Kidney glomerular epithelial cell (primary cell): Measurements from ENCODE around the gene DDRGK1.
A peak's percentile ranks its signal among the peaks of the same experiment; 100 is the strongest.

ENCODE experiments used
- DNase-seq: peaks from one replicate; lab custom pipeline; 2025; lab: John Stamatoyannopoulos, UW

DDRGK1 gene

GRCh38 chr20:3204124-3204794, at the start of gene DDRGK1:
Gene DDRGK1, minus strand, starts transcription at chr20:3204682. Its CDS starts 55 bp downstream, at chr20:3204627.
- DNase-seq: peak; percentile 80

GRCh38 chr20:3251806-3252205, 47.3 kb upstream of the DDRGK1 start:
- no peak for DNase-seq

- no peak for DNase-seq
Observed at GRCh38 chr20:3250091-3250504, 45.6 kb upstream of the DDRGK1 start.

GRCh38 chr20:3248993-3249347, 44.5 kb upstream of the DDRGK1 start:
- DNase-seq: no peak

GRCh38 chr20:3248167-3248992, 43.9 kb upstream of the DDRGK1 start:
- no peak for DNase-seq

GRCh38 chr20:3247638-3248037, 43.2 kb upstream of the DDRGK1 start:
- no peak for DNase-seq

GRCh38 chr20:3246682-3247081, 42.2 kb upstream of the DDRGK1 start:
- no peak for DNase-seq

GRCh38 chr20:3245711-3246110, 41.2 kb upstream of the DDRGK1 start:
- DNase-seq: no peak

GRCh38 chr20:3245156-3245555, 40.7 kb upstream of the DDRGK1 start:
- DNase-seq: no peak

- no peak for DNase-seq
Observed at GRCh38 chr20:3244613-3245012, 40.1 kb upstream of the DDRGK1 start.

GRCh38 chr20:3243718-3244358, 39.4 kb upstream of the DDRGK1 start:
- no peak for DNase-seq

- no peak for DNase-seq
Observed at GRCh38 chr20:3242172-3242692, 37.8 kb upstream of the DDRGK1 start.

- no peak for DNase-seq
Observed at GRCh38 chr20:3240776-3241363, 36.4 kb upstream of the DDRGK1 start.

GRCh38 chr20:3239867-3240775, 35.6 kb upstream of the DDRGK1 start:
- DNase-seq: no peak

GRCh38 chr20:3239026-3239866, 34.8 kb upstream of the DDRGK1 start, which contains the start of gene SLC4A11:
Gene SLC4A11, minus strand, starts transcription at chr20:3239190. Its CDS starts 53 bp downstream, at chr20:3239137.
- peak; percentile 45 for DNase-seq

GRCh38 chr20:3238616-3239025, 34.1 kb upstream of the DDRGK1 start:
- no peak for DNase-seq

GRCh38 chr20:3237958-3238615, 33.6 kb upstream of the DDRGK1 start:
- DNase-seq: no peak

GRCh38 chr20:3237011-3237957, 32.8 kb upstream of the DDRGK1 start:
- no peak for DNase-seq
